Measurements from ENCODE around the gene KCNT1.

DNA sequence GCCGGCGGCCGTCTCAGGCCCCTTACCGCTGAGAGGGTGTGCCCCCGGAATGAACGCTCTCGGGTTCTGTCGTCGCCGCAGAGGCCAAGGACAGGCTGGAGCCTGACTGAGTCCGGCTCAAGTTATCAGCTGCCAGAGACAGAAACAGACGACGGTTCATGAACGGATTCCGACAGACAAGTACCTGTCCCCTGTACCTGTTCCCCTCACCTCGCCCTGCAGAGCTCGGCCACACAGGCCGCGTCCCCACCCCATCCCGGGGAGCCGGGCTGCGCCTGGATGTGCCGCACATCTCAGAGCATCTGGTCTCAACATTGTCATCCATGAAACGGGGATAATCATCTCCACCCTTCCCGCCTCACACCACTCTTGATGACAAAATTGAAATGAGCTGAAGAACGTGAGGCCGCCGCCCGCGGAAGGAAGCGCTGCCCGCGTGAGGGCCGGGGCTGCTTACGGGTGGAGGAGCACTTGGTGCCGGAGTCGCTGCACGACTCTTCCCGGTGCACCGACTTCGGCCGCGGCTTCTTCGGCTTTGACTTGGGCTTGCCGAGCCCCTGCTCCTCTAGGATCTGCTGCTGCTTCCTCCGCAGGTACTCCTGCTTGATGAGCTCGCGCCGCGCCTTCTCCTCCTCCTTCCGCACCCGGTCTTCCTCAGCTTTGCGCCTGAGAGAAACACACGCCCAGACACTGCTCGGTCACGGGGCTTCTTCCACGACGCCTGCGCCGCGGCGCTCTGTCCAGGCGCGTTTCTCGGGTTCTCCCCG, 116.1 kb downstream of the KCNT1 start:
- TF ChIP-seq, protein P1, sequence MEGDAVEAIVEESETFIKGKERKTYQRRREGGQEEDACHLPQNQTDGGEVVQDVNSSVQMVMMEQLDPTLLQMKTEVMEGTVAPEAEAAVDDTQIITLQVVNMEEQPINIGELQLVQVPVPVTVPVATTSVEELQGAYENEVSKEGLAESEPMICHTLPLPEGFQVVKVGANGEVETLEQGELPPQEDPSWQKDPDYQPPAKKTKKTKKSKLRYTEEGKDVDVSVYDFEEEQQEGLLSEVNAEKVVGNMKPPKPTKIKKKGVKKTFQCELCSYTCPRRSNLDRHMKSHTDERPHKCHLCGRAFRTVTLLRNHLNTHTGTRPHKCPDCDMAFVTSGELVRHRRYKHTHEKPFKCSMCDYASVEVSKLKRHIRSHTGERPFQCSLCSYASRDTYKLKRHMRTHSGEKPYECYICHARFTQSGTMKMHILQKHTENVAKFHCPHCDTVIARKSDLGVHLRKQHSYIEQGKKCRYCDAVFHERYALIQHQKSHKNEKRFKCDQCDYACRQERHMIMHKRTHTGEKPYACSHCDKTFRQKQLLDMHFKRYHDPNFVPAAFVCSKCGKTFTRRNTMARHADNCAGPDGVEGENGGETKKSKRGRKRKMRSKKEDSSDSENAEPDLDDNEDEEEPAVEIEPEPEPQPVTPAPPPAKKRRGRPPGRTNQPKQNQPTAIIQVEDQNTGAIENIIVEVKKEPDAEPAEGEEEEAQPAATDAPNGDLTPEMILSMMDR (conservative IDR thresholded peaks at IDR 0.05): no peak
- TF ChIP-seq EZH2 (IDR thresholded peaks at IDR 0.05; ENCODE audit: low read depth): no peak
